Measurements from ENCODE around the gene SZT2.
"Not testable (repeated sequence)": the region's sequence is repeated elsewhere in the genome, so short reads cannot be mapped to it uniquely, and the experiment has no call there.

The SZT2 gene

GRCh38 chr1:43392702-43393101 lies 3.0 kb downstream of the SZT2 start:
- DNase-seq, result no peak

DNA sequence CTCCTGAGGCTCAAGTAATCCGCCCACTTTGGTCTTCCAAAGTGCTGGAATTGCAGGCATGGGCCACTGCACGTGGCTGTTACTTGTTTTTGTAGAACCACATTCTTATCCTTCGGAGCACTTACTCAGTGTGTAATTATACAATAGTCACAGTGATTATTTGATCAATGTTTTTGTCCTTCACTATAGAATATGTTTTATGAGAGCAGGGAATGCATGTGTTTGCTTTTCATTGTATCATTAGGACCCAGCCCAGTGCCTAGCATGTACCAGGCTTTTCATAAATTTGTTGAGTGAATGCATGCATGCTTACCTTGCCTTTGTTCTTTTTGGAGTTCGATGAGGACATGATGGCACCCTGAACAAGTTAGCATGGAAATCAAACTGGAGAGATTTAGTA lies 5.8 kb downstream of the SZT2 start:
- no peak for DNase-seq

DNA sequence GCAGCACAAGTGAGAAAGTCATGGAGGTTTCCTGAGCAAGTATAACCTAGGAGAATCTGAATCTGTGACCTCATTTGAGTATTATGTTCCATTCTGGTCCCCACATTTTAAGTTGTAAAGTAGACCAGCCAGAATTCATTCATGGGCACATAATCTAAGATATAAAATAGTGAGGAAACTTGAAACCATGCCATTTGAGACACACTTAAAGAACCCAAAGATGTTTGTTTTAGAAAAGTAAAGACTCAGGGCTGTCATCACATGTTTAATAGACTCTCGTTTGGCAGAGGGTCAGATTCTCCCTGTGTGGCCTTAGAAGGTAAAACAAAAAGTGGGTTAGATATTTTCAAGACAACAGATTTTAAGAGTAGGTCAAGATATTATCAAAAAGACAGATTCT lies 6.4 kb downstream of the SZT2 start:
- peak; percentile 64 for DNase-seq

- no peak for DNase-seq
Measured at GRCh38 chr1:43398227-43398626, 8.5 kb downstream of the SZT2 start.

DNA sequence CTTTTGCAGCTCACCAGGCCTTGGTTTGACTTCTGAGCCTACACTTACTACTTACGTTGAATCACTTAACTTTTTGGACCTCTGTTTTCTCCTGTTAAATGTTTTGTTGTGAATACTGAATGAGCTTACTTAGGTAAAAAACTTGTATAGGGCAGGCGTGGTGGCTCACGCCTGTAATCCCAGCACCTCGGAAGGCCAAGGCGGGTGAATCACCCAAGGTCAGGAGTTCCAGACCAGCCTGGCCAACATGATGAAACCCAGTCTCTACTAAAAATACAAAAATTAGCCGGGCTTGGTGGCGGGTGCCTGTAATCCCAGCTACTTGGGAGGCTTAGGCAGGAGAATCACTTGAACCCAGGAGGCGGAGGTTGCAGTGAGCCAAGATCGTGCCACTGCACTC lies 10.7 kb downstream of the SZT2 start:
- DNase-seq, result not testable (repeated sequence)

DNA sequence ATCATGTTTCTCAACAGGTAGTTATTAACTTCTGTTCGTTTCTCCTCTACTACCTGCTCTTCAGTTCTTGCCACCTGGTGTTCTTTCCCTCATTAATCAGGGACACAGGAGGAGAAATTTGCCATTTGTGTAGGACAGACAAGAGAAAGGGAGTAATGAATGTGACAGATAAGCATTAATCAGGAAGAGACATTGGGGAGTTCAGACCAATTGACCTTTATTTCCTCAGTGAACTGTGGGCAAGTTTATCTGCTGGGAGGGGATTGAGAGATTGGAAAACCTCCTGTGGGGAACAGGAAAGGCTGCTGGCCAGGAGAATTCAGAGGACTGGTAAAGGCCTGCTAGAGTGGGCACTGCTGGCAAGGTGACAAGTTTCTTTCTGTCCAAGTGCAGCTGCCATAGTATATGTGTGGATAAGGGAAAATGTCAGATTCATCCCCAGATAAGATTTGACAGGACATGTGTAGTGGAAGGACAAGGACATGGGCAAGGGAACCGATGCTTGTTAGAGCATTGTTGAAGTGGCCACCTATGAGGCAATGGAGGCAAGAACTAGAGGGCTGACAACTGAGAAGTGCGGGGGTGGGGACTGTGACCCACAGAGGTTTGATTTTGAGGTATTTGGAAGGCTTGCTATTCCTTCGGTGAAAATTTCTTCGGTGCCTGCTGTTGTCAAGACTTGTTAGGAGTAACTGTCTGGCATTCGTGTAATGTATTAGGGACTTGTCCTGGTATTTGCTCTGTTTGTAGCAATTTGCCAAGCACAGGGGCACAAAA lies 12.6 kb downstream of the SZT2 start:
- DNase-seq, result no peak

DNA sequence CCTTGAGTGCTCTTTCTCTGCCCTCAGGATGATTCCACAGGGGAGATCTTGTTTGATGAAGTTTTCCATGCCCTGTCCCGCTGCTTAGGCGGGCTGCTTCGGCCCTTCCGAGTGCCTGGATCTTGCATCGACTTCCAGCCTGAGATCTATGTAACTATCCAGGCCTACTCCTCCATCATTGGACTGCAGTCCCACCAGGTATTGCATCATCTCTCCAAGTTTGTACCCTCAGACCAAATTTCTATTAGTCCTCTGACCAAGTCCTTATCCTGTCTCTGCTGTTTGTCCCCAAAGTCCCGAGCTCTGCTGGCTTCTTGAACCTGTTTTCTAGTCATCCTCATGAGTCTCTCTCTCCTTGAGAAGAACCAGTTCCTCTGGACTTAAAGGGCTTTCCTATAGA lies 14.7 kb downstream of the SZT2 start:
- DNase-seq, result no peak

- no peak for DNase-seq
Measured at GRCh38 chr1:43405219-43405875, 15.6 kb downstream of the SZT2 start.

DNA sequence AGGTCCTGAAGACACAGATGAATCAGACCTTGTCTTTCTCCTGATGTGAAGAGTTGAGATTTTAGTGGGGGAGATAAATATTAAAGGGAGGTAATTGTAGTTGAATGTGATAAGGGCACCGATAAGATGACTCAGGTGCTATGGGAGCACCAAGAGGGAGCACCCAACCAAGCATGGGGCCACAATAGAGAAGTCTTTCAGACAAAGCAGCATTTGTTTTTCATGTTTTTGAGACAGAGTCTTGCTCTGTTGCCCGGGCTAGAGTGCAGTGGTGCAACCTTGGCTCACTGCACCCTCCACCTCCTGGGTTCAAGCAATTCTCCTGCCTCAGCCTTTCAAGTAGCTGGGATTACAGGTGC lies 16.2 kb downstream of the SZT2 start:
- no peak for DNase-seq

DNA sequence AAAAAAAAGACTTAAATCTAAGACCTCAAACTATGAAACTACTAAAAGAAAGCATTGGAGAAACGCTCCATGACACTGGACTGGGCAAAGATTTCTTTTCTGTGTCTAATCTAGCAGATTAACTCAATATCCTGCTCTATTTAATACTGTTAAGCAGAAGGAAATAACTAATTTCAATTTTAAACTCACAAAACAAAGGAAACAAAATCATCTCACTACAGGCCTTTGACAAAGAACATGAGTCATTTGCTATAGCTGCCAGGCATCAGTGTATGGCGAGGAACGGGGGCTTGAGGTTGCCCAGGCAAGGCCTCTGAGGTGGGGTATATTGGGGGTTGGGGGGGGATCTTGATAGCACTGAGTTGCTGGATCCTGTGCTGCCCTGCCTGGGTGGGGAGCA lies 20.9 kb downstream of the SZT2 start:
- no peak for DNase-seq

DNA sequence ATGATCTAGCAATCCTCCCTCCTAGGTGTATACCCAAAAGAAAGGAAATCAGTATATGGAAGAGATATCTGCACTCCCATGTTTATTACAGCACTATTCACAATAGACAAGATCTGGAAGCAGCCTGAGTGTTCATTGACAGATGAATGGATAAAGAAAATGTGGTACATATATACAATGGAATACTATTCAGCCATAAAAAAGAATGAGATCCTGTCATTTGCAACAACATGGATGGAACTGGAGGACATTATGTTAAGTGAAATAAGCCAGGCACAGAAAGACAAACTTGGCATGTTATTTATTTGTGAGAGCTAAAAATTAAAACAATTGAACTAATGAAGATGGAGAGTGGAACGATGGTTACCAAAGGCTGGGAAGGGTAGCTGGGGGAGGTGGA lies 23.7 kb downstream of the SZT2 start:
- not testable (repeated sequence) for DNase-seq

- peak; percentile 97 for DNase-seq
Measured at GRCh38 chr1:43414634-43415223, 25.0 kb downstream of the SZT2 start.

DNA sequence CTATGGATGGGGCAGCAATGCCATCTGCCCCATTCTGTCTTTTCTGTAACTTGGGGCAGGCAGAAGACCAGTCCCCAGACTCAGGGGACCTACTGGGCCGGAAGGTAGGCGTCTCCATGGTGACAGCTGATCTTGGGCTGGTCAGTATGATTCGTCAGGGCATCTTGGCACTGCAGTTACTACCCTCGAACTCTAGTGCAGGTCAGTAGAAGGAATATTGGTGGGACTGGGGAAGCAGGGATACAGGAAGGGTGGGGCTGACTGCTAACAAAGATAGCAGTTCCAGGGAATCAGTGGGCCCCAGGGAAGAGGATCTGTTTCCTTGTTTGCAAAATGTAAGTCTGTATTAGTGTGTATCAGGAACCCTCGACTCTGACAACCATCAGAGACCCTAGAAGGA lies 26.2 kb downstream of the SZT2 start:
- DNase-seq, result no peak

DNA sequence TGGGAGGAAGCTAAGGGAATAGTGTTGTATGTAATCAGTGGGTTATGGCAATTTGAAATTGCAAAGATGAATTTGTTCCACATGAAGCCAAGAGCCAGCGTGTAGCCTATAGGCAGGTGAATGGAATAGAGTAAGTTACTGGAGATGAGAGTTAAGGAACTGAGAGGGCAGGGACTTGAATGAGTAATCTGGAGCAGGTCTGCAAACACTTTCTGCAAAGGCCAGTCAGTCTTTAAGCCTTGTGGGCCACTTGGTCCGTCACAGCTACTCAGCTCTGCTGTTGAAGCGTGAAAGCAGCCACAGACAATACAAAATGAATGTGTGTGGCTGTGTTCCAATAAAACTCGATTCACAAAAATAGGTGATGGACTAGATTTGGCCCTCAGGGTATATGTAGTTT lies 29.2 kb downstream of the SZT2 start:
- no peak for DNase-seq

GRCh38 chr1:43419627-43420425 lies 30.1 kb downstream of the SZT2 start:
- DNase-seq, result no peak

DNA sequence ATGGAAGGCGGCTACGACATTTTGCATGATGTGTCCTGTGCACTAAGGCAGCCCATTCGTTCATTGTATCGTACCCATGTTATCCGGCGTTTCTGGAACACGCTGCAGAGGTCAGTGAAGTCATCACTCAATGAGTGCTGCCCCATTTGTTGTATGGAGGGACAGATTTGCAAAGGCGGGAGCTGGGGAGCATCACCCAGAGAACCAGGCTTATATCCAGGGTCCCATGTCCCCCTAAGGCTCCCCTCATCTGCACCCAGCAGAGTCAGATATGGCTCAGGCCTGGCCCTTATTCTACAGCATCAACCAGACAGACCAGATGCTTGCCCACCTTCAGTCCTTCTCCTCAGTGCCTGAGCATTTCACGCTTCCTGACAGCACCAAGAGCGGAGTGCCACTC lies 31.2 kb downstream of the SZT2 start:
- no peak for DNase-seq

GRCh38 chr1:43421396-43421795 lies 31.7 kb downstream of the SZT2 start:
- no peak for DNase-seq

- no peak for DNase-seq
Measured at GRCh38 chr1:43421976-43422750, 32.5 kb downstream of the SZT2 start.

DNA sequence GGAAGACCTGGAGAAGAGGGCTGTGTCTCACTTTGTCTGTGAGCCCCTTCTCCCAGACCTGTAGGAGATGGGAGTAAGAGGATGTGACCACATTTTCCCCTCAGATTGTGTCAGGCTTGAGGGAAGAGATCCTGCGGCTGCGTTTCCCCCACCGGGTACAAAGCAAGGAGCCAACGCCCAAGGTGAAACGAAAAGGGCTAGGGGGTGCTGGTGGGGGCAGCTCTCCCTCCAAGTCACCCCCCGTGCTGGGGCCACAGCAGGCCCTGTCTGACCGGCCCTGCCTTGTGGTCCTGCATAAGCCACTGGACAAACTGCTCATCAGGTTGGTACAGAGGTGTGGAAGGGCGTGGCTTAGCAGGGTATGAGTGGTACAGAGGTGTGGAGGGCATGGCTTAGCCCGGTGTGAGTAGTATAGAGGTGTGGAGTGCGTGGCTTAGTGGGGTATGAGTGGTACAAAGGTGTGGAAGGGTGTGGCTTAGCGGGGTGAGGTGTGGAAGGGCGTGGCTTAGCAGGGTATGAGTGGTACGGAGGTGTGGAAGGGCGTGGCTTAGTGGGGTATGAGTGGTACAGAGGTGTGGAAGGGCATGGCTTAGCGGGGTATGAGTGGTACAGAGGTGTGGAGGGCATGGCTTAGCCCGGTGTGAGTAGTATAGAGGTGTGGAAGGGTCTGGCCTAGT lies 33.4 kb downstream of the SZT2 start:
- no peak for DNase-seq

- DNase-seq, result no peak
Measured at GRCh38 chr1:43423672-43424550, 34.2 kb downstream of the SZT2 start.

DNA sequence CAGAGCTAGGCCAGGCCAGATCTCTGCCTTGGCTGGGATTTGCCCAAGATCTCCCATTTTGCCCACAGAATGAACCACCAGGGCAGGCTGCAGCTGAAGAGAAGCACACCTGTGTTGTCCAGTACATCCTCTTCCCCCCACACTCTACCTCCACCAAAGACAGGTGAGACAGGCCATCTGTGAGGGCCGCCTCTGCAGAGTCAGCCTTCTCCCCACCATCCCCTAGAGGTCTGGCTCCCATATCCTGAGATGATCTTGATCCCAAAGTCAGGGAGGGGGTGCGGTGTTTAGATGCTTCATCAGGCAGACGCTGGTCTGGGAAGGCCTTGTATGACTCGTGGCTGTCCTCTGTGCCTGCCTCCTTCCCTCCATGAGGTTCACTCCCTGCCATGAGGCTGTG lies 35.3 kb downstream of the SZT2 start:
- no peak for DNase-seq

Measured in NCI-H510A treated with DMSO at 0.1 percent for 48 hours (cell line).